Heart right ventricle (tissue), 16 donors: ENCODE results near the gene PCNT. TPM values are rescaled to one million over a fixed set of nuclear protein-coding genes. Genes with fewer than 3 reads are reported as not detected.
A peak's percentile ranks its signal among the peaks of the same experiment; 100 is the strongest.

Experiments used
- ATAC-seq, 8 donors: fragments of 200-7000 bp; cut with Tn5 transposase; one replicate each; pipeline ENCODE4 v1.9.1; 2020; ENCODE audit warnings: mild to moderate bottlenecking in 8 of 8, moderate library complexity in 8 of 8, moderate number of reproducible peaks in 1 of 8
- DNase-seq, 2 donors: peaks; one replicate each; pipeline ENCODE4 v3.0.0-alpha.2; 2020
- H3K27ac ChIP-seq, 10 donors: fragments of 200-600 bp; sonication (generic) in 2 of 10; one replicate each; pipeline versions ENCODE4 v1.5.0 to v1.8.0; 2020 to 2022; ENCODE audit warnings: mild to moderate bottlenecking in 3 of 10
- H3K27me3 ChIP-seq, 7 donors: fragments of 200-600 bp; one replicate each; pipeline ENCODE4 v1.8.0; 2021 to 2022; ENCODE audit warnings: mild to moderate bottlenecking in 2 of 7
- H3K36me3 ChIP-seq, 9 donors: fragments of 200-600 bp; sonication (generic) in 1 of 9; one replicate each; pipeline versions ENCODE4 v1.5.0 to v1.8.0; 2020 to 2022; ENCODE audit warnings: mild to moderate bottlenecking in 2 of 9
- H3K4me1 ChIP-seq, 9 donors: fragments of 200-600 bp; sonication (generic) in 1 of 9; one replicate each; pipeline versions ENCODE4 v1.5.0 to v1.8.0; 2020 to 2022; ENCODE audit warnings: mild to moderate bottlenecking in 4 of 9
- H3K4me3 ChIP-seq, 10 donors: fragments of 200-600 bp; sonication (generic) in 2 of 10; one replicate each; pipeline versions ENCODE4 v1.5.0 to v1.8.0; 2020 to 2022; ENCODE audit warnings: mild to moderate bottlenecking in 7 of 10, moderate library complexity in 2 of 10
- H3K9me3 ChIP-seq, 11 donors: fragments of 200-600 bp in 10 of 11; sonication (generic) in 2 of 11; one replicate each; pipeline versions ENCODE4 v1.5.0 to v1.8.0; 2013 to 2022; ENCODE audit warnings: mild to moderate bottlenecking in 2 of 11, control low read depth in 1 of 11, moderate library complexity in 1 of 11
- WGBS, 2 donors: extraction: QIAGEN DNeasy Blood & Tissue Kit; methylation state at CpG; one replicate each; pipeline ENCODE4 v1.1.7; 2013; ENCODE audit warnings: inconsistent platforms in 1 of 2; 5-methylcytosine and 5-hydroxymethylcytosine counted together
- intact Hi-C, 10 donors: fragments of 100-400 bp; cut with DNase I; formaldehyde crosslinking; loops; one replicate each; pipeline versions ENCODE4 v1.11.1 to v1.14.2; 2022
- polyA plus RNA-seq, 2 donors: library from polyadenylated mRNA; stranded (reverse); fragments of 200-250 nt; gene quantifications; one replicate each; pipeline ENCODE4 v1.2.3, GENCODE V29; 2013
- total RNA-seq, 10 donors: library from RNA; stranded (reverse); fragmentation: NEBNext Ultra II Directional in 3 of 10; extraction: Animal tissue kit (Norgen Biotek cat#: 25700) in 3 of 10; gene quantifications; one replicate each; pipeline versions ENCODE4 v1.2.1 to v1.2.4, GENCODE V29; 2021 to 2023
- TF ChIP-seq, protein P1 (sequence below), 9 donors: fragments of 200-600 bp; sonication (generic) in 2 of 9; IDR thresholded peaks; one replicate each; pipeline versions ENCODE4 v1.5.0 to v1.8.0; 2021 to 2022; ENCODE audit warnings: antibody characterized with exemption in 9 of 9, mild to moderate bottlenecking in 5 of 9, moderate library complexity in 1 of 9
- donor health status: Arrhythmogenic right ventricular cardiomyopathy.
- donor health status: ischemic (EF 13 %, LVEDD 7.1; RV severe dilation, severe dysfunction).
- donor health status: healthy with polysubstance abuse.
- donor health status: DM: no; HTN: yes; CAD: no.
- donor health status: DM: no; HTN: no; CAD: no.
- donor health status: ischemic (EF 25% LVEDD 6.9; RV normal size, moderate dysfunction).
- donor health status: ischemic (EF 25% LVEDD 5.7; RV mildly dilated, moderate dysfunction).
- donor health status: healthy.
- donor health status: DM: yes; HTN: yes; CAD: no.
- donor health status: Ischemic cardiomyopathy.
- donor health status: ischemic (EF 35%, LVEDD 5.7; RV mildly dilated, moderate dysfunction).
- donor health status: nonischemic (EF 11% LVEDD 7.7; RV severe dilation, severe dysfunction).
- donor health status: DM: yes; HTN: yes; CAD: no.
- donor health status: PGD.
- donor health status: ischemic (EF 29% LVEDD 5.4; RV normal size, mild dysfunction).
- donor health status: nonischemic (EF 23%, LVEDD 6.1; RV moderate dilation, normal function).

The PCNT gene
- total and polyA plus RNA-seq, 12 donors: 17.5 to 58.6 (median 26.9) TPM

DNA sequence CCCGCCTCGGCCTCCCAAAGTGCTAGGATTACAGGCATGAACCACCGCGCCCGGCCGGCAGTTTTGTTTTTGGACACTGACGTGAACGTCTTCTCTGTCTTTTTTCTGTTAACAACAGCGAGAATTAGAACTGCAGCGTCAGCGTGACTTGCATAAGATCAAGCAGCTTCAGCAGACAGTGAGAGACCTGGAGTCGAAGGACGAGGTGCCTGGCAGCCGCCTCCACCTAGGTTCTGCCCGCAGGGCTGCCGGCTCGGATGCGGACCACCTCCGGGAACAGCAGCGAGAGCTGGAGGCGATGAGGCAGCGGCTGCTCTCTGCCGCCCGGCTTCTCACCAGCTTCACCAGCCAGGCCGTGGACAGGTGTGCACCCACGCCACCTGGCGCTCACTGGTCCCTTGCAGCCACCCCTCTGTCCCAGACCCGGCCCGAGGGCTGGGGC is 111.9 kb downstream of the PCNT start:
- DNase-seq (no peak), ATAC-seq (peak in 1 of 8 donors; percentile 6)
- H3K27ac ChIP-seq: no peak overlapping the region
- H3K9me3 ChIP-seq: no peaks in the 10 kb centered on the region
- no peak overlapping the region for H3K4me3 ChIP-seq
- no peaks in the 10 kb centered on the region for H3K27me3 ChIP-seq
- no peaks in the 10 kb centered on the region for H3K4me1 ChIP-seq
- WGBS, 2 donors: 97 to 98% methylated on average over 29 of the region's 29 CpGs
- intact Hi-C loops: loop anchor here in 1 of 10 donors (10.0 kb wide), 1 partner anchor 171 kb away; no protein-coding TSS in a partner anchor
- peaks cover 0 to 100% (median 62%) of the 10 kb centered on the region in 9 donors for H3K36me3 ChIP-seq
- TF ChIP-seq, protein P1, sequence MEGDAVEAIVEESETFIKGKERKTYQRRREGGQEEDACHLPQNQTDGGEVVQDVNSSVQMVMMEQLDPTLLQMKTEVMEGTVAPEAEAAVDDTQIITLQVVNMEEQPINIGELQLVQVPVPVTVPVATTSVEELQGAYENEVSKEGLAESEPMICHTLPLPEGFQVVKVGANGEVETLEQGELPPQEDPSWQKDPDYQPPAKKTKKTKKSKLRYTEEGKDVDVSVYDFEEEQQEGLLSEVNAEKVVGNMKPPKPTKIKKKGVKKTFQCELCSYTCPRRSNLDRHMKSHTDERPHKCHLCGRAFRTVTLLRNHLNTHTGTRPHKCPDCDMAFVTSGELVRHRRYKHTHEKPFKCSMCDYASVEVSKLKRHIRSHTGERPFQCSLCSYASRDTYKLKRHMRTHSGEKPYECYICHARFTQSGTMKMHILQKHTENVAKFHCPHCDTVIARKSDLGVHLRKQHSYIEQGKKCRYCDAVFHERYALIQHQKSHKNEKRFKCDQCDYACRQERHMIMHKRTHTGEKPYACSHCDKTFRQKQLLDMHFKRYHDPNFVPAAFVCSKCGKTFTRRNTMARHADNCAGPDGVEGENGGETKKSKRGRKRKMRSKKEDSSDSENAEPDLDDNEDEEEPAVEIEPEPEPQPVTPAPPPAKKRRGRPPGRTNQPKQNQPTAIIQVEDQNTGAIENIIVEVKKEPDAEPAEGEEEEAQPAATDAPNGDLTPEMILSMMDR (IDR thresholded peaks at IDR 0.05): no peak

DNA sequence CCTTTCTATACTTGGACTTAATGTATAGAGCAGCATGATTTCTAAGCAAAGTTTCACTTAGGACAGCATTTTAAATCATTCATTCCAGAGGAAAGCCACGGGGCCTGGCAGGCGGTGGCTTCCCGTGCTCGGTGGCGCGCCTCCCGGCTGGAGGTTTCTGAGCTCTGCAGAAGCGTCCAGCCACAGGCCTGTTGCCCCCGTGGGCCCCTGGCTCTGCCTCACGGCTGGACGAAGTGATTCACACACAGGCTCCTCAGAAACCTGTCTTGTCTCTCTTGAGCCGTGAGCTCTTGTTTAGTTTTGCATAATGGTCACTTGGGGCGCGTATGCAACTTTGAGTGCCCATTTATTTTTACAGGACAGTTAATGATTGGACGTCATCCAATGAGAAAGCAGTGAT is 112.7 kb downstream of the PCNT start:
- intact Hi-C loops: loop anchor here in 1 of 10 donors (10.0 kb wide), 1 partner anchor 172 kb away; no protein-coding TSS in a partner anchor
- H3K27me3 ChIP-seq: no peaks in the 10 kb centered on the region
- no peak overlapping the region for H3K4me3 ChIP-seq
- no peak for ATAC-seq
- no peaks in the 10 kb centered on the region for H3K9me3 ChIP-seq
- H3K27ac ChIP-seq: no peak overlapping the region
- 94 to 95% methylated on average over 15 of the region's 15 CpGs for WGBS, 2 donors
- TF ChIP-seq, protein P1 (IDR thresholded peaks at IDR 0.05): no peak
- DNase-seq: no peak
- peaks cover 0 to 100% (median 56%) of the 10 kb centered on the region in 9 donors for H3K36me3 ChIP-seq
- no peaks in the 10 kb centered on the region for H3K4me1 ChIP-seq

DNA sequence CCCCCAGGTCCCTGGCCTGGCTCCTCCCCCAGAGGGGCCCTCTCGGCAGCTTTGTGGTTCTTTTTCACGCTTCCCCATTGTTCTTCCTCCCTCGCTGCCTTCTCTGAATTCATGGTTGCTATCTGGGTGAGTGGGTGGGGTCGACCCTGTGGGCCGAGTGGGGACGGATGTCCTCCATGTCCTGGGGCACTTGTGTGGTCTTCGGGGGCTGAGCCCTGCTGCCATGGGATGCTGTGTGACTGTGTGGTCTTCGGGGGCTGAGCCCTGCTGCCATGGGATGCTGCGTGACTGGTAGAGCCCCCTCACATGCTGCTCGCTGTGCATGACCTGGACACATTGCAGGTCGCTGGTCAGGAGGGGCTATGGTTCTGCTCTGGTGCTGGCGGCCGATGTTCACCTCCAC is 113.1 kb downstream of the PCNT start:
- Histone ChIP-seq H3K36me3 (peaks cover 0 to 100% (median 51%) of the 10 kb centered on the region in 9 donors), H3K27me3 (no peaks in the 10 kb centered on the region), H3K4me3 (no peak overlapping the region), H3K9me3 (no peaks in the 10 kb centered on the region), H3K4me1 (no peaks in the 10 kb centered on the region), H3K27ac (no peak overlapping the region)
- ATAC-seq (no peak), DNase-seq (no peak)
- TF ChIP-seq, protein P1 (IDR thresholded peaks at IDR 0.05): no peak
- WGBS, 2 donors: 80 to 86% methylated on average over 13 of the region's 13 CpGs
- intact Hi-C loops: loop anchor here in 1 of 10 donors (10.0 kb wide), 1 partner anchor 172 kb away; no protein-coding TSS in a partner anchor

DNA sequence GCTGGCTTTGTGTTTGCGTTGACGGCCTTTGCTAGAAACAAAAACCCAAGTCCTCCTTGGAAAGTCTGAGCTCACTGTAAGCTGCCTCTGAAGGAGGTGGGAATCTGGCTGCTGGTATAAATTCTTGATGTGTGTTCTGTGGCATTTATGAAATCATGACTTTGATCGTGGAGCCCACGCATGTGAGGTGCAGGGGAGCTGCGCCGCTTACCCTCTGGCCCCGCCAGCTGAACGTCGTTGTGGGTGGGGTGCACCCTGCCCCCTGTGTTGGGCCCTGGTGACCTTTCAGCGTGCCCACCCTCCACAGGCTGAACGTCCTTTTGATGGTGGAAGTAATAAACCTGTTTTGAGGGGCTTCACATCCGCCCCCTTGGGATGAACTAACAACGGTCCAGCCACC is 113.6 kb downstream of the PCNT start:
- WGBS, 2 donors: 87 to 88% methylated on average over 13 of the region's 13 CpGs
- intact Hi-C loops: loop anchor here in 1 of 10 donors (10.0 kb wide), 1 partner anchor 173 kb away; no protein-coding TSS in a partner anchor
- DNase-seq (no peak), ATAC-seq (no peak)
- no peaks in the 10 kb centered on the region for H3K4me1 ChIP-seq
- no peak overlapping the region for H3K4me3 ChIP-seq
- no peaks in the 10 kb centered on the region for H3K27me3 ChIP-seq
- TF ChIP-seq, protein P1 (IDR thresholded peaks at IDR 0.05): no peak
- H3K9me3 ChIP-seq: no peaks in the 10 kb centered on the region
- no peak overlapping the region for H3K27ac ChIP-seq
- H3K36me3 ChIP-seq: peaks cover 0 to 100% (median 47%) of the 10 kb centered on the region in 9 donors
